Fibroblast of skin of back (primary cell): ENCODE measurements around the gene DCAF6. TPM values are rescaled to one million over a fixed set of nuclear protein-coding genes. Genes with fewer than 3 reads are reported as not detected.
"Not testable (repeated sequence)": the region's sequence is repeated elsewhere in the genome, so short reads cannot be mapped to it uniquely, and the experiment has no call there.

Experiments used
- DNase-seq: peaks from one replicate; pipeline ENCODE4 v3.0.0-alpha.2; 2013
- polyA plus RNA-seq, 2 experiments: library from polyadenylated mRNA; unstranded; fragments of 120-200 nt; gene quantifications; one replicate each; pipeline ENCODE4 v1.2.1, GENCODE V29; 2013; ENCODE audit not compliant: insufficient read length in 2 of 2

DCAF6 gene
- 71.1 TPM for polyA plus RNA-seq (2013, experiment 1 of 2; ENCODE audit: insufficient read length)
- 71.0 TPM for polyA plus RNA-seq (2013, experiment 2 of 2; ENCODE audit: insufficient read length)

- peak; percentile 98 for DNase-seq
Measured at GRCh38 chr1:167936068-167936929, at the start of gene DCAF6. TSS of gene DCAF6 (plus strand) at chr1:167936683. CDS start at chr1:167936912, 229 bp downstream.

GRCh38 chr1:167887187-167887586 is 49.3 kb upstream of the DCAF6 start:
- DNase-seq = not testable (repeated sequence)

- DNase-seq = no peak
Measured at GRCh38 chr1:167890400-167890799, 46.1 kb upstream of the DCAF6 start.

GRCh38 chr1:167893798-167894197 is 42.7 kb upstream of the DCAF6 start:
- no peak for DNase-seq

- DNase-seq = no peak
Measured at GRCh38 chr1:167898578-167899222, 37.8 kb upstream of the DCAF6 start.

GRCh38 chr1:167899253-167899681 is 37.2 kb upstream of the DCAF6 start:
- DNase-seq = no peak

GRCh38 chr1:167900907-167901306 is 35.6 kb upstream of the DCAF6 start:
- no peak for DNase-seq

- DNase-seq = peak; percentile 83
Measured at GRCh38 chr1:167904652-167905130, 31.8 kb upstream of the DCAF6 start.

GRCh38 chr1:167905182-167905581 is 31.3 kb upstream of the DCAF6 start:
- no peak for DNase-seq

GRCh38 chr1:167905671-167906070 is 30.8 kb upstream of the DCAF6 start:
- DNase-seq = no peak

- DNase-seq = no peak
Measured at GRCh38 chr1:167909691-167910180, 26.7 kb upstream of the DCAF6 start.

- no peak for DNase-seq
Measured at GRCh38 chr1:167910530-167910929, 26.0 kb upstream of the DCAF6 start.

GRCh38 chr1:167911413-167911812 is 25.1 kb upstream of the DCAF6 start:
- DNase-seq = no peak

GRCh38 chr1:167912294-167912693 is 24.2 kb upstream of the DCAF6 start:
- DNase-seq = no peak

- DNase-seq = no peak
Measured at GRCh38 chr1:167913895-167914496, 22.5 kb upstream of the DCAF6 start, which contains the start of gene ADCY10. TSS of gene ADCY10 (minus strand) at chr1:167914134. CDS start at chr1:167905140, 8,994 bp downstream.

GRCh38 chr1:167915569-167915968 is 20.9 kb upstream of the DCAF6 start:
- DNase-seq = no peak

- DNase-seq = no peak
Measured at GRCh38 chr1:167916766-167917511, 19.5 kb upstream of the DCAF6 start.

GRCh38 chr1:167922023-167922422 is 14.5 kb upstream of the DCAF6 start:
- DNase-seq = peak; percentile 32

GRCh38 chr1:167922611-167923074 is 13.8 kb upstream of the DCAF6 start:
- DNase-seq = peak; percentile 44

- DNase-seq = no peak
Measured at GRCh38 chr1:167923324-167924056, 13.0 kb upstream of the DCAF6 start.

GRCh38 chr1:167924102-167924501 is 12.4 kb upstream of the DCAF6 start:
- DNase-seq = no peak
